ENCODE data around the gene FUT2. TPM values are rescaled to one million over a fixed set of nuclear protein-coding genes. Genes with fewer than 3 reads are reported as not detected.

The FUT2 gene
- polyA plus RNA-seq, 1 donor (not counting 4 experiments of a cell fraction or from before 2014, with no cell fraction given) = 2.3 TPM

GRCh38 chr19:48663667-48664066 is 32.1 kb upstream of the FUT2 start:
- no peaks in the 10 kb centered on the region for H3K9me3 ChIP-seq (ENCODE audit: control insufficient read depth, low read depth, low read length)
- H2AFZ ChIP-seq (ENCODE audit: control insufficient read depth, low read length) = no peak overlapping the region
- no peak for FAIRE-seq
- no peaks in the 10 kb centered on the region for H3K36me3 ChIP-seq (ENCODE audit: control insufficient read depth in 2 of 2, extremely low read depth in 1 of 2, insufficient read depth in 2 of 2, low read length in 2 of 2)
- H3K4me1 ChIP-seq (ENCODE audit: control insufficient read depth, extremely low read depth, insufficient read depth, low read length) = no peaks in the 10 kb centered on the region
- no peaks in the 10 kb centered on the region for H3K79me2 ChIP-seq (ENCODE audit: control insufficient read depth, insufficient read depth, low read length)
- dilution Hi-C loops (cut with MboI; ENCODE audit: extremely low pct_ligation_motif_present, low sequenced_read_pairs) = no loop called here
- no peak overlapping the region for H3K4me3 ChIP-seq (ENCODE audit: control insufficient read depth in 2 of 3, extremely low read depth in 1 of 3, insufficient read depth in 2 of 3, low read depth in 1 of 3, low read length in 3 of 3)
- no peaks in the 10 kb centered on the region for H3K27me3 ChIP-seq (ENCODE audit: control insufficient read depth, extremely low read depth, insufficient read depth, low read length)
- no peak for TF ChIP-seq EZH2 (IDR thresholded peaks at IDR 0.05; ENCODE audit: low read length)
- TF ChIP-seq CTCF (optimal IDR thresholded peaks at IDR 0.05 in 1 of 3, IDR thresholded peaks at IDR 0.05 in 1 of 3, conservative IDR thresholded peaks at IDR 0.05 in 1 of 3; ENCODE audit: extremely low read depth in 1 of 3, insufficient read depth in 2 of 3, low read length in 3 of 3) = no peak
- no peak overlapping the region for H3K27ac ChIP-seq (ENCODE audit: control insufficient read depth, insufficient read depth, low read length)
- no peak overlapping the region for H3K4me2 ChIP-seq (ENCODE audit: control insufficient read depth, extremely low read depth, insufficient read depth, low read depth, low read length)
- no peak overlapping the region for H3K9ac ChIP-seq (ENCODE audit: control insufficient read depth, extremely low read depth, insufficient read depth, low read length)
- no peaks in the 10 kb centered on the region for H3K9me1 ChIP-seq (ENCODE audit: control insufficient read depth, extremely low read depth, insufficient read depth, low read length)
- DNase-seq (ENCODE audit: low read depth, low spot score) = no peak
- no peaks in the 10 kb centered on the region for H4K20me1 ChIP-seq (ENCODE audit: control insufficient read depth, extremely low read depth, insufficient read depth, low read length)

GRCh38 chr19:48664476-48664875 is 31.3 kb upstream of the FUT2 start:
- Histone ChIP-seq H4K20me1 (ENCODE audit: control insufficient read depth, extremely low read depth, insufficient read depth, low read length) (no peaks in the 10 kb centered on the region), H3K4me2 (ENCODE audit: control insufficient read depth, extremely low read depth, insufficient read depth, low read depth, low read length) (no peak overlapping the region), H3K9me1 (ENCODE audit: control insufficient read depth, extremely low read depth, insufficient read depth, low read length) (no peaks in the 10 kb centered on the region), H3K79me2 (ENCODE audit: control insufficient read depth, insufficient read depth, low read length) (no peaks in the 10 kb centered on the region), H3K4me1 (ENCODE audit: control insufficient read depth, extremely low read depth, insufficient read depth, low read length) (no peaks in the 10 kb centered on the region), H3K4me3 (ENCODE audit: control insufficient read depth in 2 of 3, extremely low read depth in 1 of 3, insufficient read depth in 2 of 3, low read depth in 1 of 3, low read length in 3 of 3) (no peak overlapping the region), H3K9me3 (ENCODE audit: control insufficient read depth, low read depth, low read length) (no peaks in the 10 kb centered on the region), H3K27me3 (ENCODE audit: control insufficient read depth, extremely low read depth, insufficient read depth, low read length) (no peaks in the 10 kb centered on the region), H3K9ac (ENCODE audit: control insufficient read depth, extremely low read depth, insufficient read depth, low read length) (no peak overlapping the region), H3K36me3 (ENCODE audit: control insufficient read depth in 2 of 2, extremely low read depth in 1 of 2, insufficient read depth in 2 of 2, low read length in 2 of 2) (no peaks in the 10 kb centered on the region), H3K27ac (ENCODE audit: control insufficient read depth, insufficient read depth, low read length) (no peak overlapping the region), H2AFZ (ENCODE audit: control insufficient read depth, low read length) (no peak overlapping the region)
- dilution Hi-C loops (cut with MboI; ENCODE audit: extremely low pct_ligation_motif_present, low sequenced_read_pairs) = no loop called here
- no peak for TF ChIP-seq EZH2 (IDR thresholded peaks at IDR 0.05; ENCODE audit: low read length)
- no peak for TF ChIP-seq CTCF (optimal IDR thresholded peaks at IDR 0.05 in 1 of 3, IDR thresholded peaks at IDR 0.05 in 1 of 3, conservative IDR thresholded peaks at IDR 0.05 in 1 of 3; ENCODE audit: extremely low read depth in 1 of 3, insufficient read depth in 2 of 3, low read length in 3 of 3)
- DNase-seq (ENCODE audit: low read depth, low spot score) (no peak), FAIRE-seq (no peak)

Data from keratinocyte (primary cell).